ENCODE measurements around the gene GAS7.
"Not testable (repeated sequence)": the region's sequence is repeated elsewhere in the genome, so short reads cannot be mapped to it uniquely, and the experiment has no call there.

Gene GAS7

DNA sequence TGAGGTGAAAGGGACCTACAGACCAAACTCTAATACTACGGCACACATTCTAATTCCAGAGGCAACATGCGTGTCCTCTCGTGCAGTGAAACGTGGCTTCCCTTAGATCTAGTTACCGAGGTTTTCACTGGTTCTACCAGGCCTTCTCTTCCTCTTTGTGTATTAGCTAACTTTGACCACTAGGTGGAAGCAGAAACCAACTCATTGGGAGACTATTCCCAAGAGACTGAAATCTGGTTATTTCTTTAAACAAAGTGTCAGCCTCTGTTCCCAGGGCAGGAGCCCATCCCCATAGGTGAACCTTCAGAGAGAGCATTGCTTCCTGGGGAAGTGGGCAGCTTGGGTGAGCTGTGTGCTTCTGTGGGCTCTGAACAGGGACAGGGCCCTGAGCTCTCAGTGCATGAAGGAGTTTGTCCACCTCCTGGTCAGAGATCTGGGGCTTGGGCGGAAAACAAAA lies 273.6 kb downstream of the GAS7 start:
- H3K79me2 ChIP-seq (ENCODE audit: insufficient read depth, low read depth) = no peaks in the 10 kb centered on the region
- H3K27me3 ChIP-seq (ENCODE audit: insufficient read depth, low read depth) = no peaks in the 10 kb centered on the region
- no peak overlapping the region for H3K9ac ChIP-seq
- TF ChIP-seq, protein P1, sequence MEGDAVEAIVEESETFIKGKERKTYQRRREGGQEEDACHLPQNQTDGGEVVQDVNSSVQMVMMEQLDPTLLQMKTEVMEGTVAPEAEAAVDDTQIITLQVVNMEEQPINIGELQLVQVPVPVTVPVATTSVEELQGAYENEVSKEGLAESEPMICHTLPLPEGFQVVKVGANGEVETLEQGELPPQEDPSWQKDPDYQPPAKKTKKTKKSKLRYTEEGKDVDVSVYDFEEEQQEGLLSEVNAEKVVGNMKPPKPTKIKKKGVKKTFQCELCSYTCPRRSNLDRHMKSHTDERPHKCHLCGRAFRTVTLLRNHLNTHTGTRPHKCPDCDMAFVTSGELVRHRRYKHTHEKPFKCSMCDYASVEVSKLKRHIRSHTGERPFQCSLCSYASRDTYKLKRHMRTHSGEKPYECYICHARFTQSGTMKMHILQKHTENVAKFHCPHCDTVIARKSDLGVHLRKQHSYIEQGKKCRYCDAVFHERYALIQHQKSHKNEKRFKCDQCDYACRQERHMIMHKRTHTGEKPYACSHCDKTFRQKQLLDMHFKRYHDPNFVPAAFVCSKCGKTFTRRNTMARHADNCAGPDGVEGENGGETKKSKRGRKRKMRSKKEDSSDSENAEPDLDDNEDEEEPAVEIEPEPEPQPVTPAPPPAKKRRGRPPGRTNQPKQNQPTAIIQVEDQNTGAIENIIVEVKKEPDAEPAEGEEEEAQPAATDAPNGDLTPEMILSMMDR (conservative IDR thresholded peaks at IDR 0.05; ENCODE audit: low read depth, low read length) = peak; percentile 57
- no peaks in the 10 kb centered on the region for H4K20me1 ChIP-seq (ENCODE audit: insufficient read depth)
- no peak overlapping the region for H3K4me2 ChIP-seq
- H3K4me1 ChIP-seq (ENCODE audit: low read depth, poor library complexity, severe bottlenecking) = no peaks in the 10 kb centered on the region
- H2AFZ ChIP-seq (ENCODE audit: low read depth) = no peak overlapping the region
- H3K27ac ChIP-seq = no peak overlapping the region
- no peaks in the 10 kb centered on the region for H3K36me3 ChIP-seq (ENCODE audit: insufficient read depth)
- no peak overlapping the region for H3K4me3 ChIP-seq (IDR thresholded peaks at IDR 0.05; ENCODE audit: insufficient read depth, low read depth, low read length)

GRCh38 chr17:9922012-9922848 lies 276.2 kb downstream of the GAS7 start:
- no peak overlapping the region for H3K4me3 ChIP-seq (IDR thresholded peaks at IDR 0.05; ENCODE audit: insufficient read depth, low read depth, low read length)
- no peaks in the 10 kb centered on the region for H3K4me1 ChIP-seq (ENCODE audit: low read depth, poor library complexity, severe bottlenecking)
- TF ChIP-seq, protein P1 (conservative IDR thresholded peaks at IDR 0.05; ENCODE audit: low read depth, low read length) = no peak
- no peak overlapping the region for H2AFZ ChIP-seq (ENCODE audit: low read depth)
- no peak overlapping the region for H3K4me2 ChIP-seq
- no peak overlapping the region for H3K27ac ChIP-seq
- H3K79me2 ChIP-seq (ENCODE audit: insufficient read depth, low read depth) = no peaks in the 10 kb centered on the region
- H4K20me1 ChIP-seq (ENCODE audit: insufficient read depth) = no peaks in the 10 kb centered on the region
- H3K27me3 ChIP-seq (ENCODE audit: insufficient read depth, low read depth) = no peaks in the 10 kb centered on the region
- no peaks in the 10 kb centered on the region for H3K36me3 ChIP-seq (ENCODE audit: insufficient read depth)
- H3K9ac ChIP-seq = no peak overlapping the region

DNA sequence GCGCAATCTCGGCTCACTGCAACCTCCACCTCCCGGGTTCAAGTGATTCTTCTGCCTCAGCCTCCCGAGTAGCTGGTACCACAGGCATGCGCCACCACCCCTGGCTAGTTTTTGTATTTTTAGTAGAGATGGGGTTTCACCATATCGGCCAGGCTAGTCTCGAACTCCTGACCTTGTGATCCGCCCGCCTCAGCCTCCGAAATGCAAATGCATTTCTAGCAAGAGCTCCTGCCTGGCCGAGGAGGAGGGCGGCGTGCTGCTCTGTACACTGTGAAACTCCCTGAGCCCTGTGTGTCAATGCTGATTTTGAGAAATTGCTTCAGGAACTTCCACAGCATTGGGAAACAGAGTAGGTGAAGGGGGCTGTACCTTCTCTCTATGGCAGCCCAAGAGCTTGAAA lies 277.2 kb downstream of the GAS7 start:
- not testable (repeated sequence) for H4K20me1 ChIP-seq (ENCODE audit: insufficient read depth); H3K79me2 ChIP-seq (ENCODE audit: insufficient read depth, low read depth); H2AFZ ChIP-seq (ENCODE audit: low read depth); H3K27me3 ChIP-seq (ENCODE audit: insufficient read depth, low read depth); H3K9ac ChIP-seq; H3K27ac ChIP-seq; H3K36me3 ChIP-seq (ENCODE audit: insufficient read depth); H3K4me3 ChIP-seq (IDR thresholded peaks at IDR 0.05; ENCODE audit: insufficient read depth, low read depth, low read length); H3K4me2 ChIP-seq; H3K4me1 ChIP-seq (ENCODE audit: low read depth, poor library complexity, severe bottlenecking)

DNA sequence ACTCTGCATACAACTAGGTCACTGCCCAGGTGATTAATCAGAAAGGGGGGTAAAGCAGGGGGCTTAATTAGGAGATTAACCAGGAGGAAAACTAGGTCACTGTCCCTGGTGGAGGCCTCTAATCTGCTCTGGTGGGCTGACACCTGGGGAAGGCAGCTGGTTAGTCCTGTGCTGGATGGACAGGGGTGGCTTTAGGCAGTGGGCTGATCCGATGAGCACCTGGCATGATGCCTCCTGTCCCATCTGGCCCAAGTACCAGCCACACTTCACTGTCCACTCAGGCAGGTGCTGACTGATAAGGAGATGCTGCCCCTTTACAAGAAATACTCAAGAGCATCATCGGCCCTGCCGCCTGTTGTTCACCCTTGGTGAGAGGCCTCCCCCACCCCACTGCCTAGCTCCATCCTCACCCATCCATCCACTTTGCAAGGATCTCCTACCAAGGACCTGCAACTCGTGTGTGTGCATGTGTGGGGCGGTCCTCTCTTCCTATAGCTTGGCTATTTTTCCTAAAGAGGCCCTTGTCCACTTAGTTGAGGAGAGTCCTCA lies 279.5 kb downstream of the GAS7 start:
- no peaks in the 10 kb centered on the region for H4K20me1 ChIP-seq (ENCODE audit: insufficient read depth)
- no peak overlapping the region for H3K27ac ChIP-seq
- H2AFZ ChIP-seq (ENCODE audit: low read depth) = no peak overlapping the region
- H3K4me3 ChIP-seq (IDR thresholded peaks at IDR 0.05; ENCODE audit: insufficient read depth, low read depth, low read length) = no peak overlapping the region
- H3K79me2 ChIP-seq (ENCODE audit: insufficient read depth, low read depth) = no peaks in the 10 kb centered on the region
- TF ChIP-seq, protein P1 (conservative IDR thresholded peaks at IDR 0.05; ENCODE audit: low read depth, low read length) = no peak
- no peaks in the 10 kb centered on the region for H3K36me3 ChIP-seq (ENCODE audit: insufficient read depth)
- no peak overlapping the region for H3K9ac ChIP-seq
- H3K27me3 ChIP-seq (ENCODE audit: insufficient read depth, low read depth) = no peaks in the 10 kb centered on the region
- H3K4me2 ChIP-seq = no peak overlapping the region
- no peaks in the 10 kb centered on the region for H3K4me1 ChIP-seq (ENCODE audit: low read depth, poor library complexity, severe bottlenecking)

DNA sequence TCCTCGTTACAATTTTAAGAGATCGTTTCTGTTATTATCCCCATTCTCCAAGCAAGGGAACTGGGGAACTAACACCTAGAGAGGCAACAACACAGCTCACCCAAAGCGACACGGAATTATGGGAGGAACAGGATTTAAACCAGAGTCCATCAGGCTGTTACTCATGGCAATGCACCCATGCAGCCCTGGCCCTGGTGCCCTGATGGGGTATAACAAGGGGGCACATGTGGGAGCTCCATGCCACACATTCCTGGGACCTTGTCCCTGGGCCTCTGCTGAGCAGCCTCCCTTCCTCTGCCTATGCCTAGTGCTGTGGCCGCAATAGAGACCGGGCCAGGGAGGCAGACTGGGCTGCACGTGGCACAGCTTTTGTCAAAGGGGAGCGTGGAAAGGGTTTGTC lies 280.1 kb downstream of the GAS7 start:
- TF ChIP-seq, protein P1 (conservative IDR thresholded peaks at IDR 0.05; ENCODE audit: low read depth, low read length) = no peak
- H2AFZ ChIP-seq (ENCODE audit: low read depth) = no peak overlapping the region
- no peaks in the 10 kb centered on the region for H3K36me3 ChIP-seq (ENCODE audit: insufficient read depth)
- no peaks in the 10 kb centered on the region for H3K79me2 ChIP-seq (ENCODE audit: insufficient read depth, low read depth)
- no peaks in the 10 kb centered on the region for H3K4me1 ChIP-seq (ENCODE audit: low read depth, poor library complexity, severe bottlenecking)
- H3K4me3 ChIP-seq (IDR thresholded peaks at IDR 0.05; ENCODE audit: insufficient read depth, low read depth, low read length) = no peak overlapping the region
- no peaks in the 10 kb centered on the region for H4K20me1 ChIP-seq (ENCODE audit: insufficient read depth)
- H3K4me2 ChIP-seq = no peak overlapping the region
- H3K27ac ChIP-seq = no peak overlapping the region
- H3K9ac ChIP-seq = no peak overlapping the region
- H3K27me3 ChIP-seq (ENCODE audit: insufficient read depth, low read depth) = no peaks in the 10 kb centered on the region

Measured in KMS-11 (cell line).